Measurements from ENCODE around the gene SPECC1L. TPM values are rescaled to one million over a fixed set of nuclear protein-coding genes. Genes with fewer than 3 reads are reported as not detected.

The SPECC1L gene
- total and polyA plus RNA-seq, 10 of the 15 experiments (the other 5 are each of a cell fraction or from before 2014, with no cell fraction given), result 1.9 to 40.6 (median 19.1) TPM

DNA sequence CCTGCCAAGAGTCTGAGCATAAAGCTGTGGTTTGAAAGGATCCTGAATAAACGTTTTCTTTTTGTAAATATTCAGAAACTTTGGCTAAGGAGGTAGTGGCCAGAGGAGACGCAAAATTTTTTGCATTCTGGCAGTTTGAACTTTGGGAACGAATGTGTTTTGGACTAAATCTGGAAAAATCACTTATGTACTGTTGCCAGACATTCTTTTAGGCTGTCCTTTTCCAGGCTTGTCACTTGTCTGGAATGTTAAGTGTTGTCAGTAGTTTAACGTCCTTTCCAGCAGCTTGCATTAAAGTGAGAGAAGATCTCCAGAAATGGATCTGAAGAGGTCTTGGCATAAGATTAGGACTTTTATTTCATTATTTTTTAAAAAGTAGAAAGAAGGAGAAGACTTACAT is 18.5 kb downstream of the SPECC1L start:
- H3K4me2 ChIP-seq (ENCODE audit: control insufficient read depth, insufficient read depth), result no peak overlapping the region
- peaks cover 33% of the 10 kb centered on the region for H3K4me1 ChIP-seq (ENCODE audit: control insufficient read depth, insufficient read depth, low read length)
- ChIA-PET POLR2A (interaction anchor here (1.2 kb wide), 1 partner anchor 225 kb away, joined by 3 read pairs; no protein-coding TSS in a partner anchor), CTCF (interaction anchor here (3.0 kb wide), 1 partner anchor 16 kb away, joined by 8 read pairs; no protein-coding TSS in a partner anchor), RAD21 (ENCODE audit: unreplicated experiment) (interaction anchor here (0.5 kb wide), 1 partner anchor 218 kb away, joined by 3 read pairs; no protein-coding TSS in a partner anchor), SMC1A (ENCODE audit: uncharacterized antibody, unreplicated experiment) (interaction anchor here (0.6 to 1.3 kb wide), 4 partner anchors 8 to 151 kb away, joined by 3 read pairs; no protein-coding TSS in a partner anchor)
- no TSS peak for BruUV-seq (replicated peaks)
- H3K79me2 ChIP-seq (ENCODE audit: control insufficient read depth, insufficient read depth, low read length), result peaks cover 38% of the 10 kb centered on the region
- no peak for ATAC-seq
- no peak overlapping the region for H3K9ac ChIP-seq (ENCODE audit: control insufficient read depth, insufficient read depth, low read length)
- no peak overlapping the region for H3K27ac ChIP-seq (ENCODE audit: control insufficient read depth, insufficient read depth)
- intact Hi-C loops (cut with micrococcal nuclease; ENCODE audit: unreplicated experiment), result no loop called here
- no peaks in the 10 kb centered on the region for H3K36me3 ChIP-seq (ENCODE audit: control insufficient read depth in 2 of 2, insufficient read depth in 2 of 2, low read length in 1 of 2)
- no peak for DNase-seq (ENCODE audit: low read depth, low spot score)
- in situ Hi-C loops (cut with MboI), result no loop called here
- no peaks in the 10 kb centered on the region for H3K9me3 ChIP-seq (replicated peaks; ENCODE audit: control insufficient read depth, insufficient read depth, low read length)
- H3K4me3 ChIP-seq, result no peak overlapping the region
- H4K20me1 ChIP-seq (ENCODE audit: control insufficient read depth, insufficient read depth), result no peaks in the 10 kb centered on the region
- no peaks in the 10 kb centered on the region for H3K27me3 ChIP-seq (replicated peaks in 1 of 2; ENCODE audit: control insufficient read depth in 2 of 2, insufficient read depth in 2 of 2, low read length in 1 of 2)
- FAIRE-seq, result no peak
- 67% methylated on average over 4 of the region's 4 CpGs for WGBS (ENCODE audit: insufficient coverage, insufficient replicate concordance, low lambda C conversion rate, missing lambda C conversion rate)
- no peak overlapping the region for H2AFZ ChIP-seq (ENCODE audit: control insufficient read depth, low read depth, low read length)
- TF ChIP-seq RELA (IDR thresholded peaks at IDR 0.05; ENCODE audit: borderline replicate concordance, partially characterized antibody) (no peak), EP300 (IDR thresholded peaks at IDR 0.05; ENCODE audit: borderline replicate concordance in 1 of 2, control insufficient read depth in 1 of 2, low read depth in 2 of 2, low read length in 2 of 2) (no peak), ATF7 (IDR thresholded peaks at IDR 0.05; ENCODE audit: low read depth) (no peak), MYC (IDR thresholded peaks at IDR 0.05; ENCODE audit: insufficient read depth, insufficient read length, insufficient replicate concordance, low read length, severe bottlenecking) (no peak), NBN (IDR thresholded peaks at IDR 0.05) (no peak), MYB (IDR thresholded peaks at IDR 0.05; ENCODE audit: borderline replicate concordance, low read depth, low read length) (no peak), YBX1 (IDR thresholded peaks at IDR 0.05) (no peak), TCF12 (IDR thresholded peaks at IDR 0.05; ENCODE audit: low read depth, low read length) (no peak), PAX5 (IDR thresholded peaks at IDR 0.05; ENCODE audit: borderline replicate concordance, low read depth, low read length) (no peak), DPF2 (IDR thresholded peaks at IDR 0.05) (no peak)
- TF ChIP-seq, protein P1, sequence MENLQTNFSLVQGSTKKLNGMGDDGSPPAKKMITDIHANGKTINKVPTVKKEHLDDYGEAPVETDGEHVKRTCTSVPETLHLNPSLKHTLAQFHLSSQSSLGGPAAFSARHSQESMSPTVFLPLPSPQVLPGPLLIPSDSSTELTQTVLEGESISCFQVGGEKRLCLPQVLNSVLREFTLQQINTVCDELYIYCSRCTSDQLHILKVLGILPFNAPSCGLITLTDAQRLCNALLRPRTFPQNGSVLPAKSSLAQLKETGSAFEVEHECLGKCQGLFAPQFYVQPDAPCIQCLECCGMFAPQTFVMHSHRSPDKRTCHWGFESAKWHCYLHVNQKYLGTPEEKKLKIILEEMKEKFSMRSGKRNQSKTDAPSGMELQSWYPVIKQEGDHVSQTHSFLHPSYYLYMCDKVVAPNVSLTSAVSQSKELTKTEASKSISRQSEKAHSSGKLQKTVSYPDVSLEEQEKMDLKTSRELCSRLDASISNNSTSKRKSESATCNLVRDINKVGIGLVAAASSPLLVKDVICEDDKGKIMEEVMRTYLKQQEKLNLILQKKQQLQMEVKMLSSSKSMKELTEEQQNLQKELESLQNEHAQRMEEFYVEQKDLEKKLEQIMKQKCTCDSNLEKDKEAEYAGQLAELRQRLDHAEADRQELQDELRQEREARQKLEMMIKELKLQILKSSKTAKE (IDR thresholded peaks at IDR 0.05; ENCODE audit: low read depth, poor library complexity, severe bottlenecking), result no peak
